ENCODE results near the gene NFATC2. TPM values are rescaled to one million over a fixed set of nuclear protein-coding genes. Genes with fewer than 3 reads are reported as not detected.

Gene NFATC2
- total RNA-seq, 2 experiments from 2014 or later = 35.8 to 36.5 TPM

GRCh38 chr20:51401496-51401895 lies 141.0 kb downstream of the NFATC2 start:
- peaks cover 93% of the 10 kb centered on the region for H3K4me1 Mint-ChIP-seq (ENCODE audit: low read depth)
- CTCF ChIA-PET = interaction anchor here (1.0 to 2.5 kb wide), 7 partner anchors 12 to 260 kb away, joined by 3 to 16 read pairs (median 5); no protein-coding TSS in a partner anchor
- no peaks in the 10 kb centered on the region for H3K27me3 Mint-ChIP-seq
- H3K4me3 Mint-ChIP-seq = peak overlapping the region; percentile 6
- peak overlapping the region; percentile 99 for H3K27ac Mint-ChIP-seq
- DNase-seq = no peak
- no peaks in the 10 kb centered on the region for H3K9me3 Mint-ChIP-seq
- POLR2A ChIA-PET = interaction anchor here (1.1 to 2.9 kb wide), 5 partner anchors 12 to 140 kb away, joined by 3 to 17 read pairs (median 4); no protein-coding TSS in a partner anchor
- intact Hi-C loops (cut with micrococcal nuclease) = loop anchor here (2.0 kb wide), 1 partner anchor 421 kb away; no protein-coding TSS in a partner anchor
- H3K36me3 Mint-ChIP-seq = peaks cover 64% of the 10 kb centered on the region

GRCh38 chr20:51400051-51400926 lies 142.2 kb downstream of the NFATC2 start:
- Mint-ChIP-seq H3K9me3 (no peaks in the 10 kb centered on the region), H3K36me3 (peaks cover 54% of the 10 kb centered on the region), H3K27ac (peak overlapping the region; percentile 99), H3K4me3 (peak overlapping the region; percentile 53), H3K27me3 (no peaks in the 10 kb centered on the region), H3K4me1 (ENCODE audit: low read depth) (peaks cover 81% of the 10 kb centered on the region)
- intact Hi-C loops (cut with micrococcal nuclease) = loop anchor here (1.0 to 2.0 kb wide), 7 partner anchors 12 to 419 kb away; no protein-coding TSS in a partner anchor
- CTCF ChIA-PET = interaction anchor here (1.0 to 2.5 kb wide), 8 partner anchors 9 to 262 kb away, joined by 3 to 16 read pairs (median 4); no protein-coding TSS in a partner anchor
- DNase-seq = peak; percentile 86
- POLR2A ChIA-PET = interaction anchor here (0.8 to 2.9 kb wide), 15 partner anchors 11 to 234 kb away, joined by 3 to 17 read pairs (median 4); no protein-coding TSS in a partner anchor

- DNase-seq = no peak
- Mint-ChIP-seq H3K27ac (peak overlapping the region; percentile 99), H3K4me3 (peak overlapping the region; percentile 53), H3K27me3 (no peaks in the 10 kb centered on the region), H3K36me3 (peaks cover 52% of the 10 kb centered on the region), H3K4me1 (ENCODE audit: low read depth) (peaks cover 77% of the 10 kb centered on the region), H3K9me3 (no peaks in the 10 kb centered on the region)
- intact Hi-C loops (cut with micrococcal nuclease) = no loop called here
- CTCF ChIA-PET = interaction anchor here (1.0 to 2.5 kb wide), 5 partner anchors 8 to 608 kb away, joined by 3 to 10 read pairs (median 4); no protein-coding TSS in a partner anchor
- POLR2A ChIA-PET = interaction anchor here (1.0 to 2.9 kb wide), 5 partner anchors 14 to 132 kb away, joined by 3 to 17 read pairs (median 15); no protein-coding TSS in a partner anchor
Measured at GRCh38 chr20:51399006-51399890, 143.3 kb downstream of the NFATC2 start.

DNA sequence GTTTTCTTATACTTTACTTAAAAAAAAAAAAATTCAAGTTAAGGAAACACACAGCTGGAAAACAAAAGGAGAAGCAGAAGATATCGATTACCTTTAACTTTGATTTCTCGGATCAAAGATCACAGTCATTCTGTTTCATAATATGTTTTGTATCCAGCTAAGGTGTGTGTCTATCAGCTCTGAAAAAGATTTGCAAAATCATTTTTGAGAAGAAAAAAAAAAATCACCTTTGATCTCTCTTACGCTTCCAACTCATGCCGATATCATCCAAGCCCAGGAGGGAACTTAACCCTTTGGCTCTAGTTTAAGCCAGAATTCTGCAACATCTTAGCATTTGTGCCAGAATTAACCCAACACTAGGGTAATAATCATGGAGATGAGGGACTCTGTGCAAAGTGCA lies 144.0 kb downstream of the NFATC2 start:
- Mint-ChIP-seq H3K27me3 (no peaks in the 10 kb centered on the region), H3K27ac (peak overlapping the region; percentile 99), H3K4me1 (ENCODE audit: low read depth) (peaks cover 74% of the 10 kb centered on the region), H3K4me3 (no peak overlapping the region), H3K36me3 (peaks cover 48% of the 10 kb centered on the region), H3K9me3 (no peaks in the 10 kb centered on the region)
- POLR2A ChIA-PET = interaction anchor here (2.7 to 2.9 kb wide), 3 partner anchors 13 to 130 kb away, joined by 9 to 17 read pairs (median 15); no protein-coding TSS in a partner anchor
- no peak for DNase-seq
- CTCF ChIA-PET = interaction anchor here (1.0 to 2.5 kb wide), 5 partner anchors 9 to 608 kb away, joined by 3 to 10 read pairs (median 4); no protein-coding TSS in a partner anchor
- intact Hi-C loops (cut with micrococcal nuclease) = no loop called here

DNA sequence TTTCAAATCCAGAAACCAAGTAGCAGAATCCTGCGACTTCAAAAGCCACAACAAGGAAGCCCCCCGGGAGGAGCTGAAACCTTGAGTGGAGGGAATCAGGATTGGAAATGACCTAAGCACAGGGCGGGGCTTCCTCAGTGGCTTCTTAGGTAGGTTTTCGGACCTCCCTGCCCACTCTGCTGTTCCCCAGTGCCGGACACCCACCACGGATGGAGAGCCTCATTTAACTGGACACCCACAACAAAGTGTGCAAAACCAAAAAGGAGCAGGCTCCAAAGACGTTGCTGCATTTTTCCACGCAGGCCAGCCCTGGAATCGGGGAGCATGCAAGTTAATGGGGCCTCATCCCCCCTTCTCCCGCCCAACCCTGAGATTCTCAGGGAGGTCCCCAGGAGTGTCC lies 144.4 kb downstream of the NFATC2 start:
- no peaks in the 10 kb centered on the region for H3K9me3 Mint-ChIP-seq
- H3K4me1 Mint-ChIP-seq (ENCODE audit: low read depth) = peaks cover 70% of the 10 kb centered on the region
- intact Hi-C loops (cut with micrococcal nuclease) = no loop called here
- no peaks in the 10 kb centered on the region for H3K27me3 Mint-ChIP-seq
- no peak for DNase-seq
- H3K4me3 Mint-ChIP-seq = no peak overlapping the region
- H3K27ac Mint-ChIP-seq = no peak overlapping the region
- POLR2A ChIA-PET = no interaction called here
- CTCF ChIA-PET = interaction anchor here (1.0 to 1.4 kb wide), 2 partner anchors 12 to 28 kb away, joined by 3 to 4 read pairs; no protein-coding TSS in a partner anchor
- peaks cover 46% of the 10 kb centered on the region for H3K36me3 Mint-ChIP-seq

- Mint-ChIP-seq H3K27me3 (no peaks in the 10 kb centered on the region), H3K27ac (no peak overlapping the region), H3K4me3 (no peak overlapping the region), H3K4me1 (ENCODE audit: low read depth) (peaks cover 70% of the 10 kb centered on the region), H3K9me3 (no peaks in the 10 kb centered on the region), H3K36me3 (peaks cover 48% of the 10 kb centered on the region)
- intact Hi-C loops (cut with micrococcal nuclease) = no loop called here
- ChIA-PET CTCF (interaction anchor here (1.4 kb wide), 1 partner anchor 11 kb away, joined by 4 read pairs; no protein-coding TSS in a partner anchor), POLR2A (no interaction called here)
- DNase-seq = no peak
Measured at GRCh38 chr20:51397137-51397536, 145.4 kb downstream of the NFATC2 start.

DNA sequence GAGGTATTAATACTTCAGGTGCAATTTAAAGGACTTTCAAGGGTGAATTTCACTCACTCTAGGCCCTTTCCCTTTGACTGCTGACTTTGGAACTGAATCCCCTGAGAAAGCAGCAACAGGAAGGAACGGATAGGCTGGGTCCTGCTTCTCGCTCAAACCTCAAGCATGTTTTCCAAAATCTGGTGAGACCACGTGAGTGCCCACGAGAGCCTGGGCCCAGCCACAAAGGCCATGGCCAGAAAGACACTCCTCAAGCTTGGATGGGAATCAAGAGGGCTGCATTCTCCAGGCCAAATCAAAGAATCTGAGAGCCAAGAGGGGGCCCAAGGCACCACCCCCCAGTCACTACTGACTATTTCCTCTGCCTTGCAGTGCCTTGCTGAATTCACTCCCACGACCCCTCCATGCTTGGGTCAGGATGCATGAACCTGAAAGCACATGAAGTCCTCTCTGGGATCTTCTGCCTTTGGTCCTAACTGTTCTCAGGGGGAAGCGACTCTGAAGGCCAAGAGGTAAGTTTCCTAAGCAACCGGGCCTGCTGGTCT lies 146.1 kb downstream of the NFATC2 start:
- Mint-ChIP-seq H3K4me3 (no peak overlapping the region), H3K27ac (no peak overlapping the region), H3K9me3 (no peaks in the 10 kb centered on the region), H3K4me1 (ENCODE audit: low read depth) (peaks cover 63% of the 10 kb centered on the region), H3K36me3 (peaks cover 46% of the 10 kb centered on the region), H3K27me3 (no peaks in the 10 kb centered on the region)
- ChIA-PET POLR2A (no interaction called here), CTCF (interaction anchor here (0.5 to 1.4 kb wide), 2 partner anchors 10 to 668 kb away, joined by 3 to 4 read pairs; no protein-coding TSS in a partner anchor)
- intact Hi-C loops (cut with micrococcal nuclease) = no loop called here
- no peak for DNase-seq

- H3K27me3 Mint-ChIP-seq = no peaks in the 10 kb centered on the region
- no peak overlapping the region for H3K27ac Mint-ChIP-seq
- no peak for DNase-seq
- ChIA-PET POLR2A (no interaction called here), CTCF (no interaction called here)
- H3K9me3 Mint-ChIP-seq = no peaks in the 10 kb centered on the region
- peaks cover 62% of the 10 kb centered on the region for H3K4me1 Mint-ChIP-seq (ENCODE audit: low read depth)
- peaks cover 57% of the 10 kb centered on the region for H3K36me3 Mint-ChIP-seq
- intact Hi-C loops (cut with micrococcal nuclease) = no loop called here
- no peak overlapping the region for H3K4me3 Mint-ChIP-seq
Measured at GRCh38 chr20:51394706-51395105, 147.8 kb downstream of the NFATC2 start.

DNA sequence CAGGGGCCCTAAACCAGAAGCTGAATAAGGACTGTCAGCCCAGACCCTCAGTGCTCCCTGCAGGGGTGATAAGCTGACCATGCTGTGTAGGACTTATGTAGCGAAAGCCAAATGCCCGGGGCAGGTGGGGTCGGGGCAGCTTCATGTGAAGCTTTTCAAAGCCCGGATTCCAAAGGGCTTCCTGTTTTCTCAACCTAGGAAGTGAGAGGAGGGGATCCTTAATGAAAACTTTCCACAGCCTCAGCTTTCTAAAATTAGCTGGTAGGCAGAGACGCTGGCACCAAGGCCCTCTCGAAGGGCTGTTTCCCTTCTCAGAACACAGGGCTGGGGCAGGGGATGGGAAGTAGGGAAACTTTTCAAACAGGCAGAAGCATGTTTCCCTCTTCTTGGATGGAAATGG lies 148.9 kb downstream of the NFATC2 start:
- ChIA-PET CTCF (interaction anchor here (0.5 to 1.0 kb wide), 2 partner anchors 31 to 741 kb away, joined by 3 to 4 read pairs; no protein-coding TSS in a partner anchor), POLR2A (no interaction called here)
- Mint-ChIP-seq H3K27ac (no peak overlapping the region), H3K4me3 (no peak overlapping the region), H3K27me3 (no peaks in the 10 kb centered on the region), H3K9me3 (no peaks in the 10 kb centered on the region), H3K36me3 (peaks cover 60% of the 10 kb centered on the region), H3K4me1 (ENCODE audit: low read depth) (peaks cover 62% of the 10 kb centered on the region)
- no peak for DNase-seq
- intact Hi-C loops (cut with micrococcal nuclease) = no loop called here

DNA sequence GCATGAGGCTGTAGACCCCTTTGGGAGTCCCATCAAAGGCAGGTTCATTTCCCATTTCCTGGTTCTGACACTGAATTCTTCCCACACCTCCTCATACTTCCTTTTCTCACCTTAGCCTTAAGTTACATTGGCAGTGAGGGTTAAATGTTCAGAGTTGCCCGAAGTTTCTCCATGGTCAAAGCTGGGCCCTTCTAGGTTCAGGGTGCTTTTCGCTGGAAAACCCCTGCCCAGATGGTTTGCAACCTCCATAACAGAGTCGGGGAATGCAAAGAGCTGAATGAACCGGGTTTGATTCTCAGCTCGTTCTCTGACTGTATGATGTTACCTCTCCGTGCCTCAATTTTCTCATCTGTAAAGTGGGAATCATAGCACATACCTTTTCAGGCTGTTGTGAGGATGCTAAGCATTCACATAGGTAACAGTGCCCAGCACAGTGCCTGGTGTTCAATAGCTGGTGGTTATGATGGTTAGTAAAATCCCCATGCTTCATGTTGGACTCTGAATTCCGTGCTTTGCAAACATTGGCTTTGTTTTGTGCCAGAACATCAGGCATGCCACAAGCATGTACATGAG lies 149.8 kb downstream of the NFATC2 start:
- H3K27ac Mint-ChIP-seq = no peak overlapping the region
- POLR2A ChIA-PET = no interaction called here
- H3K9me3 Mint-ChIP-seq = no peaks in the 10 kb centered on the region
- no peak overlapping the region for H3K4me3 Mint-ChIP-seq
- peaks cover 58% of the 10 kb centered on the region for H3K36me3 Mint-ChIP-seq
- CTCF ChIA-PET = interaction anchor here (0.6 to 1.5 kb wide), 3 partner anchors 12 to 405 kb away, joined by 3 to 4 read pairs (median 4); no protein-coding TSS in a partner anchor
- intact Hi-C loops (cut with micrococcal nuclease) = no loop called here
- peaks cover 63% of the 10 kb centered on the region for H3K4me1 Mint-ChIP-seq (ENCODE audit: low read depth)
- no peaks in the 10 kb centered on the region for H3K27me3 Mint-ChIP-seq
- no peak for DNase-seq

GRCh38 chr20:51391926-51392325 lies 150.6 kb downstream of the NFATC2 start:
- no peaks in the 10 kb centered on the region for H3K27me3 Mint-ChIP-seq
- peaks cover 64% of the 10 kb centered on the region for H3K4me1 Mint-ChIP-seq (ENCODE audit: low read depth)
- no peak overlapping the region for H3K4me3 Mint-ChIP-seq
- no peak for DNase-seq
- peaks cover 55% of the 10 kb centered on the region for H3K36me3 Mint-ChIP-seq
- CTCF ChIA-PET = interaction anchor here (1.5 to 3.2 kb wide), 2 partner anchors 203 to 404 kb away, joined by 4 to 12 read pairs; no protein-coding TSS in a partner anchor
- no peaks in the 10 kb centered on the region for H3K9me3 Mint-ChIP-seq
- H3K27ac Mint-ChIP-seq = no peak overlapping the region
- POLR2A ChIA-PET = no interaction called here
- intact Hi-C loops (cut with micrococcal nuclease) = no loop called here

Data from activated CD4-positive, alpha-beta memory T cell treated with anti-CD3 and anti-CD28 coated beads for 36 hours (primary cell).